HCT116 (cell line): Measurements from ENCODE around the gene MTMR10. TPM values are rescaled to one million over a fixed set of nuclear protein-coding genes. Genes with fewer than 3 reads are reported as not detected.

Experiments used
- ATAC-seq: fragments of 200-7000 bp; cut with Tn5 transposase; 2 replicates; pipeline ENCODE4 v1.9.1; 2020; ENCODE audit warnings: mild to moderate bottlenecking, moderate library complexity
- BruUV-seq: library from RNA; stranded (reverse); fragments of 400-500 nt; replicated peaks from 2 replicates; lab custom pipeline; 2021; lab: Mats Ljungman, UMichigan
- CTCF ChIA-PET: fragments of 300-600 bp; sonication (Branson Sonifier 250); formaldehyde crosslinking; loops from one replicate; lab custom pipeline; 2021; ENCODE audit warnings: antibody characterized with exemption; lab: Charles Lee
- POLR2A ChIA-PET: fragments of 300-600, 350-600 bp; sonication (Branson Sonifier 250); formaldehyde crosslinking; loops from one replicate; lab custom pipeline; 2021; ENCODE audit warnings: antibody characterized with exemption; lab: Charles Lee
- RAD21 ChIA-PET, 2 experiments: fragments of 300-600 bp; sonication (Branson Sonifier 250); formaldehyde crosslinking; loops; one replicate each; lab custom pipeline; 2023; ENCODE audit warnings: low total read pairs in 2 of 2; ENCODE audit not compliant: uncharacterized antibody in 2 of 2, unreplicated experiment in 2 of 2, low non-redundant PET in 1 of 2; lab: Charles Lee
- DNase-seq: peaks from one replicate; pipeline ENCODE4 v3.0.0-alpha.2; 2010; ENCODE audit warnings: low read depth, low spot score
- H2AFZ ChIP-seq: fragments of 200-600 bp; shearing (Covaris generic), sonication (generic); 2 replicates; pipeline ENCODE4 v1.6.1; 2017; ENCODE audit warnings: low read depth, mixed run types, mixed read lengths, antibody characterized with exemption, low read length; ENCODE audit not compliant: poor library complexity, severe bottlenecking
- H3K27ac ChIP-seq: 2 replicates; pipeline ENCODE4 v1.5.1; 2012; ENCODE audit warnings: low read depth, low read length
- H3K27me3 ChIP-seq: fragments of 200-600 bp; sonication (generic); 2 replicates; pipeline ENCODE4 v1.6.1; 2016; ENCODE audit warnings: mixed run types, low read length, mixed read lengths; ENCODE audit not compliant: insufficient read depth
- H3K36me3 ChIP-seq, 2 experiments: fragments of 200-500 bp in 1 of 2; fragments of 200-600 bp in 1 of 2; sonication (Bioruptor generic) in 1 of 2; sonication (generic) in 1 of 2; 2 replicates each; pipeline versions ENCODE4 v1.5.1 to v1.6.1; 2014 to 2016; ENCODE audit warnings: low read length in 2 of 2, inconsistent platforms in 1 of 2, mixed read lengths in 1 of 2, mixed run types in 1 of 2; ENCODE audit not compliant: insufficient read depth in 2 of 2, control insufficient read depth in 1 of 2
- H3K4me1 ChIP-seq, 2 experiments: fragments of 200-600 bp in 1 of 2; sonication (generic) in 1 of 2; 2 replicates each; pipeline versions ENCODE4 v1.5.1 to v1.6.1; 2012 to 2017; ENCODE audit warnings: low read length in 2 of 2, inconsistent platforms in 1 of 2, mild to moderate bottlenecking in 1 of 2, mixed read lengths in 1 of 2, mixed run types in 1 of 2, moderate library complexity in 1 of 2; ENCODE audit not compliant: insufficient read depth in 2 of 2, control insufficient read depth in 1 of 2
- H3K4me2 ChIP-seq: fragments of 200-600 bp; sonication (generic); 2 replicates; pipeline ENCODE4 v1.6.1; 2017; ENCODE audit warnings: mixed run types, low read length, mixed read lengths
- H3K4me3 ChIP-seq, 2 experiments: fragments of 200-600 bp in 1 of 2; sonication (generic) in 1 of 2; replicated peaks in 1 of 2; 2 replicates each; pipeline ENCODE4 v1.5.1; 2011 to 2016; ENCODE audit warnings: low read length in 2 of 2, control low read depth in 1 of 2, low read depth in 1 of 2, mild to moderate bottlenecking in 1 of 2, mixed read lengths in 1 of 2, mixed run types in 1 of 2
- H3K79me2 ChIP-seq: fragments of 200-600 bp; sonication (generic); 2 replicates; pipeline ENCODE4 v1.6.1; 2017; ENCODE audit warnings: mild to moderate bottlenecking, mixed run types, low read length, moderate library complexity, mixed read lengths; ENCODE audit not compliant: insufficient read depth
- H3K9ac ChIP-seq: fragments of 200-600 bp; sonication (generic); 2 replicates; pipeline ENCODE4 v1.6.1; 2016; ENCODE audit warnings: low read length, mixed read lengths
- H3K9me2 ChIP-seq: fragments of 200-600 bp; sonication (generic), shearing (Covaris generic); 2 replicates; pipeline ENCODE4 v1.6.1; 2017; ENCODE audit warnings: mixed run types, mild to moderate bottlenecking, moderate library complexity; ENCODE audit not compliant: insufficient read depth
- H3K9me3 ChIP-seq, 2 experiments: fragments of 200-500 bp in 1 of 2; fragments of 200-600 bp in 1 of 2; sonication (Bioruptor generic) in 1 of 2; sonication (generic) in 1 of 2; 2 replicates each; pipeline ENCODE4 v1.6.1; 2014 to 2017; ENCODE audit warnings: low read length in 2 of 2, mixed read lengths in 2 of 2, inconsistent platforms in 1 of 2, low read depth in 1 of 2, mild to moderate bottlenecking in 1 of 2, mixed run types in 1 of 2, moderate library complexity in 1 of 2; ENCODE audit not compliant: control insufficient read depth in 1 of 2, insufficient read depth in 1 of 2
- H4K20me1 ChIP-seq: fragments of 200-600 bp; sonication (generic), shearing (Covaris generic); 2 replicates; pipeline ENCODE4 v1.6.1; 2017; ENCODE audit warnings: mixed run types, mild to moderate bottlenecking, moderate library complexity; ENCODE audit not compliant: insufficient read depth
- ATF3 ChIP-seq: IDR thresholded peaks from 2 replicates; pipeline ENCODE4 v1.6.1; 2012
- CTCF ChIP-seq, 3 experiments: fragments of 200-600 bp in 1 of 3; sonication (generic) in 1 of 3; IDR thresholded peaks in 2 of 3; conservative IDR thresholded peaks in 1 of 3; 2 replicates each; pipeline ENCODE4 v1.5.1; 2012 to 2017; ENCODE audit warnings: low read depth in 2 of 3, low read length in 2 of 3, antibody characterized with exemption in 1 of 3, borderline replicate concordance in 1 of 3, control low read depth in 1 of 3, mild to moderate bottlenecking in 1 of 3, mixed read lengths in 1 of 3, mixed run types in 1 of 3, moderate library complexity in 1 of 3; ENCODE audit not compliant: insufficient read depth in 1 of 3
- EGR1 ChIP-seq: IDR thresholded peaks from 2 replicates; pipeline ENCODE4 v1.6.1; 2012; ENCODE audit warnings: low read depth
- ELF1 ChIP-seq: IDR thresholded peaks from 2 replicates; pipeline ENCODE4 v1.6.1; 2012; ENCODE audit warnings: low read depth, borderline replicate concordance
- EZH2 ChIP-seq: fragments of 200-600 bp; sonication (generic); IDR thresholded peaks from 2 replicates; pipeline ENCODE4 v1.6.1; 2017; ENCODE audit warnings: antibody characterized with exemption, mixed run types
- JUND ChIP-seq: IDR thresholded peaks from 2 replicates; pipeline ENCODE4 v1.6.1; 2012
- MAX ChIP-seq: IDR thresholded peaks from 2 replicates; pipeline ENCODE4 v1.6.1; 2012
- POLR2AphosphoS5 ChIP-seq: IDR thresholded peaks from 2 replicates; pipeline ENCODE4 v1.6.1; 2011; ENCODE audit warnings: mild to moderate bottlenecking, low read depth, low read length, moderate library complexity
- REST ChIP-seq: IDR thresholded peaks from 2 replicates; pipeline ENCODE4 v1.6.1; 2012; ENCODE audit warnings: low read depth
- SP1 ChIP-seq: IDR thresholded peaks from 2 replicates; pipeline ENCODE4 v1.6.1; 2012; ENCODE audit warnings: low read depth
- SRF ChIP-seq: IDR thresholded peaks from 2 replicates; pipeline ENCODE4 v1.6.1; 2012; ENCODE audit warnings: low read depth
- ZBTB33 ChIP-seq: IDR thresholded peaks from 2 replicates; pipeline ENCODE4 v1.6.1; 2011; ENCODE audit warnings: mild to moderate bottlenecking, low read length, moderate library complexity; ENCODE audit not compliant: insufficient replicate concordance; ENCODE audit errors: extremely low read depth
- ZFX ChIP-seq: fragments of 450-650 bp; IDR thresholded peaks from 2 replicates; pipeline ENCODE4 v1.6.1; 2017
- intact Hi-C: fragments of 100-400 bp; cut with micrococcal nuclease; formaldehyde crosslinking; loops from 2 replicates; pipeline ENCODE4 v1.10.0; 2022
- total RNA-seq: library from RNA; stranded (reverse); gene quantifications from one replicate; pipeline ENCODE4 v1.2.1, GENCODE V29; 2021; ENCODE audit not compliant: unreplicated experiment

The MTMR10 gene
- total RNA-seq, 1 experiment from 2014 or later = 13.4 TPM

- H3K9ac ChIP-seq = no peak overlapping the region
- H4K20me1 ChIP-seq = no peaks in the 10 kb centered on the region
- ChIA-PET RAD21 (no interaction called here), CTCF (no interaction called here), POLR2A (no interaction called here)
- TF ChIP-seq ELF1 (no peak), POLR2AphosphoS5 (no peak), SRF (no peak)
- ATAC-seq = no peak
- H2AFZ ChIP-seq = no peak overlapping the region
- H3K36me3 ChIP-seq = no peaks in the 10 kb centered on the region
- H3K27ac ChIP-seq = no peak overlapping the region
- intact Hi-C loops = no loop called here
- no peaks in the 10 kb centered on the region for H3K4me1 ChIP-seq
- no peaks in the 10 kb centered on the region for H3K79me2 ChIP-seq
- no peaks in the 10 kb centered on the region for H3K9me3 ChIP-seq
- no peak overlapping the region for H3K4me3 ChIP-seq
- H3K4me2 ChIP-seq = no peak overlapping the region
- no TSS peak for BruUV-seq
- no peaks in the 10 kb centered on the region for H3K9me2 ChIP-seq
- no peaks in the 10 kb centered on the region for H3K27me3 ChIP-seq
- no peak for DNase-seq
These were observed 14.2 kb upstream of the MTMR10 start for GRCh38 chr15:31005660-31006059.

- Histone ChIP-seq H3K36me3 (no peaks in the 10 kb centered on the region), H3K27me3 (no peaks in the 10 kb centered on the region), H3K4me1 (no peaks in the 10 kb centered on the region), H4K20me1 (no peaks in the 10 kb centered on the region), H3K9me3 (no peaks in the 10 kb centered on the region), H2AFZ (no peak overlapping the region), H3K9me2 (no peaks in the 10 kb centered on the region), H3K4me2 (no peak overlapping the region), H3K4me3 (no peak overlapping the region), H3K27ac (no peak overlapping the region), H3K9ac (no peak overlapping the region), H3K79me2 (no peaks in the 10 kb centered on the region)
- BruUV-seq = no TSS peak
- ChIA-PET RAD21 (no interaction called here), POLR2A (no interaction called here), CTCF (no interaction called here)
- intact Hi-C loops = no loop called here
- ATAC-seq = no peak
- no peak for DNase-seq
- TF ChIP-seq ATF3 (no peak), EZH2 (no peak), ZBTB33 (no peak), MAX (no peak), CTCF (IDR thresholded peaks at IDR 0.05 in 2 of 3, conservative IDR thresholded peaks at IDR 0.05 in 1 of 3; ENCODE audit: borderline replicate concordance in 1 of 3, insufficient read depth in 1 of 3, low read depth in 2 of 3, low read length in 2 of 3) (no peak), POLR2AphosphoS5 (no peak), SP1 (no peak), EGR1 (no peak), ZFX (no peak), JUND (no peak), REST (no peak)
These were observed 12.8 kb upstream of the MTMR10 start for GRCh38 chr15:31004220-31004733.
